K562 (cell line): ENCODE measurements around the gene RNF214. TPM values are rescaled to one million over a fixed set of nuclear protein-coding genes. Genes with fewer than 3 reads are reported as not detected.

ENCODE experiments used
- ATAC-seq: fragments of 200-7000 bp; cut with Tn5 transposase; 3 replicates; pipeline ENCODE4 v1.9.1; 2020; ENCODE audit warnings: moderate library complexity
- BruUV-seq: library from RNA; stranded (reverse); fragments of 400-500 nt; replicated peaks from 2 replicates; lab custom pipeline; 2021; lab: Mats Ljungman, UMichigan
- CTCF ChIA-PET: fragments of 300-600 bp; formaldehyde crosslinking; extraction: SDS; loops from one replicate; lab custom pipeline; 2021; ENCODE audit warnings: low intra/inter-chr PET ratio; lab: Yijun Ruan, JAX
- POLR2A ChIA-PET: fragments of 300-600, 350-650 bp; sonication (Branson Sonifier 250); formaldehyde crosslinking; extraction: SDS; loops from one replicate; lab custom pipeline; 2021; ENCODE audit warnings: antibody characterized with exemption, inconsistent platforms; lab: Yijun Ruan, JAX
- DNase-seq, 4 experiments: peaks; one replicate each; pipeline versions ENCODE4 v3.0.0 to v3.0.0-alpha.2; 2011 to 2018; ENCODE audit warnings: low spot score in 3 of 4, mixed read lengths in 3 of 4; ENCODE audit errors: extremely low read depth in 1 of 4
- FAIRE-seq: peaks from 2 replicates; lab custom pipeline; 2011; peaks lifted over from hg19 to GRCh38; lab: Jason Lieb, UNC
- H2AFZ ChIP-seq: 2 replicates; pipeline ENCODE4 v1.6.0; 2011; ENCODE audit warnings: low read depth, low read length, control low read depth, inconsistent platforms
- H3K27ac ChIP-seq: fragments of 200-600 bp; 3 replicates; pipeline ENCODE4 v1.8.0; 2011; ENCODE audit warnings: low read depth, mild to moderate bottlenecking, control low read depth, inconsistent platforms, low read length, moderate library complexity, mixed read lengths; ENCODE audit errors: extremely low read depth
- H3K27me3 ChIP-seq, 2 experiments: fragments of 300-600 bp in 1 of 2; 2 replicates in 1 of 2; 3 replicates in 1 of 2; pipeline versions ENCODE4 v1.6.0 to v1.8.0; 2011; ENCODE audit warnings: inconsistent platforms in 2 of 2, low read length in 2 of 2, mild to moderate bottlenecking in 1 of 2, mixed read lengths in 1 of 2, moderate library complexity in 1 of 2; ENCODE audit not compliant: control insufficient read depth in 2 of 2, insufficient read depth in 2 of 2
- H3K36me3 ChIP-seq: fragments of 300-600 bp; 3 replicates; pipeline ENCODE4 v1.8.0; 2011; ENCODE audit warnings: mild to moderate bottlenecking, low read length, inconsistent platforms; ENCODE audit not compliant: control insufficient read depth, insufficient read depth
- H3K4me1 ChIP-seq, 2 experiments: fragments of 200-600 bp in 1 of 2; replicated peaks in 1 of 2; 2 replicates in 1 of 2; 3 replicates in 1 of 2; pipeline versions ENCODE4 v1.5.1 to v1.8.0; 2011; ENCODE audit warnings: inconsistent platforms in 2 of 2, low read length in 2 of 2, mild to moderate bottlenecking in 1 of 2, mixed read lengths in 1 of 2, moderate library complexity in 1 of 2; ENCODE audit not compliant: control insufficient read depth in 2 of 2, insufficient read depth in 2 of 2
- H3K4me2 ChIP-seq: 2 replicates; pipeline ENCODE4 v1.6.1; 2011; ENCODE audit warnings: low read length, control low read depth, inconsistent platforms, mixed read lengths; ENCODE audit not compliant: insufficient read depth
- H3K4me3 ChIP-seq: fragments of 200-600 bp; sonication (generic), shearing (Covaris generic); 2 replicates; pipeline ENCODE4 v1.5.1; 2016; ENCODE audit warnings: control low read depth, inconsistent platforms
- H3K79me2 ChIP-seq: fragments of 200-600 bp; 3 replicates; pipeline ENCODE4 v1.8.0; 2011; ENCODE audit warnings: low read length, inconsistent platforms; ENCODE audit not compliant: control insufficient read depth, insufficient read depth
- H3K9ac ChIP-seq, 2 experiments: 2 replicates each; pipeline versions ENCODE4 v1.6.0 to v1.6.1; 2011; ENCODE audit warnings: low read depth in 2 of 2, low read length in 2 of 2, control low read depth in 1 of 2, inconsistent platforms in 1 of 2, mild to moderate bottlenecking in 1 of 2, mixed read lengths in 1 of 2; ENCODE audit not compliant: insufficient read depth in 1 of 2
- H3K9me1 ChIP-seq: one replicate; pipeline ENCODE4 v1.6.0; 2011; ENCODE audit warnings: inconsistent platforms, mild to moderate bottlenecking, low read length, moderate library complexity; ENCODE audit not compliant: control insufficient read depth, insufficient read depth
- H3K9me3 ChIP-seq: replicated peaks from 2 replicates; pipeline ENCODE4 v1.5.1; 2011; ENCODE audit warnings: low read depth, low read length, inconsistent platforms; ENCODE audit not compliant: control insufficient read depth, insufficient read depth
- H4K20me1 ChIP-seq: replicated peaks from 2 replicates; pipeline ENCODE4 v1.6.1; 2011; ENCODE audit warnings: low read length, inconsistent platforms, mixed read lengths; ENCODE audit not compliant: control insufficient read depth, insufficient read depth
- ELF4 ChIP-seq: fragments of 450-650 bp; formaldehyde crosslinking; IDR thresholded peaks from 2 replicates; pipeline ENCODE4 v1.4.0; 2022; ENCODE audit warnings: missing genetic modification characterization
- NR0B1 ChIP-seq: fragments of 450-650 bp; IDR thresholded peaks from one replicate; pipeline ENCODE4 v1.6.1; 2018; ENCODE audit warnings: mild to moderate bottlenecking, moderate library complexity; ENCODE audit not compliant: partially characterized antibody
- POLR2B ChIP-seq: fragments of 450-650 bp; IDR thresholded peaks from 2 replicates; pipeline ENCODE4 v1.6.1; 2018; ENCODE audit warnings: low read depth; ENCODE audit not compliant: partially characterized antibody
- SNAPC5 ChIP-seq: fragments of 250-450 bp; sonication (Bioruptor Pico); IDR thresholded peaks from 2 replicates; pipeline ENCODE4 v1.8.0; 2021; ENCODE audit warnings: moderate library complexity, mild to moderate bottlenecking, inconsistent platforms
- TCF3 ChIP-seq: sonication (generic); formaldehyde crosslinking; IDR thresholded peaks from 2 replicates; pipeline ENCODE4 v1.4.0; 2020; ENCODE audit warnings: mild to moderate bottlenecking, missing genetic modification reagents
- ZNF778 ChIP-seq: fragments of 450-650 bp; formaldehyde crosslinking; IDR thresholded peaks from 2 replicates; pipeline ENCODE4 v1.4.0; 2020; ENCODE audit warnings: mild to moderate bottlenecking, moderate library complexity
- WGBS: fragments of 100-300 bp; shearing (Covaris generic); methylation state at CpG from one replicate; pipeline ENCODE4 v1.1.6; 2016; ENCODE audit warnings: low coverage, mixed read lengths; ENCODE audit not compliant: insufficient coverage; ENCODE audit errors: missing lambda C conversion rate; 5-methylcytosine and 5-hydroxymethylcytosine counted together
- in situ Hi-C: fragments of 300-500 bp; cut with MboI; formaldehyde crosslinking; loops from 4 replicates; pipeline ENCODE4 v1.15.0; 2018; ENCODE audit warnings: inconsistent platforms, mixed read lengths
- intact Hi-C: fragments of 100-400 bp; cut with micrococcal nuclease; formaldehyde crosslinking; loops from 2 replicates; pipeline ENCODE4 v1.14.2; 2022
- polyA plus RNA-seq, 8 experiments: library from polyadenylated mRNA; depleted of rRNA in 4 of 8; stranded (reverse) in 5 of 8; unstranded in 3 of 8; fragments of >200 nt; fragmentation: Nextera tagmentation in 2 of 8; fragmentation: Illumina TruSeq in 1 of 8; extraction: Ambion mirVana in 2 of 8; extraction: Trizol in 1 of 8; gene quantifications; 2 replicates each; pipeline versions ENCODE4 v1.2.1 to v1.2.3, GENCODE V29; 2011 to 2014; ENCODE audit warnings: inconsistent platforms in 1 of 8, missing spikeins in 1 of 8
- total RNA-seq, 7 experiments: library from RNA; depleted of rRNA in 6 of 7; stranded (reverse); fragments of >200 nt in 6 of 7; fragmentation: Illumina TruSeq in 2 of 7; extraction: Trizol in 2 of 7; gene quantifications; 2 replicates each; pipeline versions ENCODE4 v1.2.1 to v1.2.3, GENCODE V29; 2011 to 2021; ENCODE audit warnings: low replicate concordance in 1 of 7

RNF214 gene
- total and polyA plus RNA-seq, 9 of the 15 experiments (the other 6 are each of a cell fraction or from before 2014, with no cell fraction given) = 6.6 to 24.8 (median 11.9) TPM

- FAIRE-seq (no peak), DNase-seq (no peak), ATAC-seq (no peak)
- Histone ChIP-seq H3K4me3 (no peak overlapping the region), H4K20me1 (peaks cover 3% of the 10 kb centered on the region; the same call in 1 of the 2 replicates), H3K4me1 (peaks cover 0 to 10% of the 10 kb centered on the region in 2 experiments; a peak in 2 of 5 replicates), H3K27me3 (peaks cover 20 to 73% of the 10 kb centered on the region in 2 experiments), H3K36me3 (no peaks in the 10 kb centered on the region), H2AFZ (no peak overlapping the region), H3K27ac (no peak overlapping the region), H3K79me2 (no peaks in the 10 kb centered on the region), H3K9me1 (no peaks in the 10 kb centered on the region), H3K9me3 (no peaks in the 10 kb centered on the region), H3K4me2 (no peak overlapping the region), H3K9ac (no peak overlapping the region)
- in situ Hi-C loops = no loop called here
- TF ChIP-seq SNAPC5 (CRISPR knock-in tag) = no peak
- no peak for TF ChIP-seq NR0B1
- no peak for TF ChIP-seq ELF4 (CRISPR knock-in tag)
- TF ChIP-seq POLR2B = no peak
- 0 out of 2 replicates have a peak, but pooled peaks have one; percentile 9 for TF ChIP-seq TCF3 (CRISPR knock-in tag)
- no peak for TF ChIP-seq ZNF778 (CRISPR knock-in tag)
- intact Hi-C loops = no loop called here
- WGBS = 4% methylated on average over 5 of the region's 5 CpGs
- ChIA-PET POLR2A (interaction anchor here (1.3 to 1.6 kb wide), 2 partner anchors 9 to 15 kb away, joined by 3 to 8 read pairs; no protein-coding TSS in a partner anchor), CTCF (no interaction called here)
- BruUV-seq = no TSS peak
These were observed 71.3 kb downstream of the RNF214 start for GRCh38 chr11:117303646-117304315.
